ENCODE measurements around the gene KLHL29. TPM values are rescaled to one million over a fixed set of nuclear protein-coding genes. Genes with fewer than 3 reads are reported as not detected.

KLHL29 gene
- total RNA-seq: 3.1 and 3.8 TPM in 2 replicates

GRCh38 chr2:23384551-23385343 lies at the start of gene KLHL29:
KLHL29 (plus strand) TSS chr2:23385179; CDS start chr2:23562197, 177,018 bp downstream.

